Urinary bladder (tissue), 4 donors: ENCODE results near the gene ITPK1. TPM values are rescaled to one million over a fixed set of nuclear protein-coding genes. Genes with fewer than 3 reads are reported as not detected.

Experiments used
- DNase-seq: peaks from one replicate; pipeline ENCODE4 v3.0.0-alpha.2; 2015; ENCODE audit errors: extremely low spot score
- H3K27ac ChIP-seq: one replicate; pipeline ENCODE4 v1.5.1; 2013; ENCODE audit warnings: low read depth, mild to moderate bottlenecking, moderate library complexity
- H3K36me3 ChIP-seq: one replicate; pipeline ENCODE4 v1.6.1; 2013; ENCODE audit warnings: mild to moderate bottlenecking, moderate library complexity; ENCODE audit not compliant: insufficient read depth
- H3K4me1 ChIP-seq: one replicate; pipeline ENCODE4 v1.6.1; 2013; ENCODE audit warnings: mild to moderate bottlenecking, moderate library complexity; ENCODE audit not compliant: insufficient read depth
- H3K4me3 ChIP-seq: one replicate; pipeline ENCODE4 v1.5.1; 2013; ENCODE audit warnings: low read depth, low read length
- WGBS: extraction: QIAGEN DNeasy Blood & Tissue Kit; methylation state at CpG from one replicate; pipeline ENCODE4 v1.1.7; 2013; 5-methylcytosine and 5-hydroxymethylcytosine counted together
- polyA plus RNA-seq: library from polyadenylated mRNA; stranded (reverse); fragments of 200-250 nt; gene quantifications from one replicate; pipeline ENCODE4 v1.2.3, GENCODE V29; 2013
- total RNA-seq: library from RNA; depleted of rRNA; stranded (reverse); fragments of >200 nt; gene quantifications from one replicate; pipeline ENCODE4 v1.2.3, GENCODE V29; 2014
- donor health status: healthy with polysubstance abuse.
- donor health status: healthy.

The ITPK1 gene
- total and polyA plus RNA-seq, 2 donors = 15.8 to 109 TPM

DNA sequence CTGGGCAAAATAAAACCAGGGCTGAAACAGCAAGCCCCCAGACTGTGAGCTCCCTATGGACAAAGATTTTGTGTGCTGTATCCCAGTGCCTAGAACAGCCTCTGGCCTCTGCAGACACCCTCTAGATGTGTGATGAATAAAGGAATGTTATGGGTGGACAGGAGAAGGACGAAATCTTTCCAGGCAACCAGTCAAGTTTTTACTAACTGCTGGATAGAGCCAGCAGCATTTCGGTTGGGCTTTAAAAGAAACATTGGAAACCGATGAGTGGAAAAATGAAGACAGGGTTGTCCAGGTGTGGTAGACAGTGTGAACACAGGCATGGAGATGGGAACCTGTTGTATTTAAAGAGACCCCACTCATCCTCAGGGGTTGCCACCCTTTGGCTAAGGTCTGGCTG is 188.8 kb downstream of the ITPK1 start:
- 42% methylated on average over 3 of the region's 3 CpGs for WGBS
- H3K27ac ChIP-seq = no peak overlapping the region
- DNase-seq = no peak
- no peaks in the 10 kb centered on the region for H3K4me1 ChIP-seq
- H3K36me3 ChIP-seq = no peaks in the 10 kb centered on the region
- H3K4me3 ChIP-seq = no peak overlapping the region

DNA sequence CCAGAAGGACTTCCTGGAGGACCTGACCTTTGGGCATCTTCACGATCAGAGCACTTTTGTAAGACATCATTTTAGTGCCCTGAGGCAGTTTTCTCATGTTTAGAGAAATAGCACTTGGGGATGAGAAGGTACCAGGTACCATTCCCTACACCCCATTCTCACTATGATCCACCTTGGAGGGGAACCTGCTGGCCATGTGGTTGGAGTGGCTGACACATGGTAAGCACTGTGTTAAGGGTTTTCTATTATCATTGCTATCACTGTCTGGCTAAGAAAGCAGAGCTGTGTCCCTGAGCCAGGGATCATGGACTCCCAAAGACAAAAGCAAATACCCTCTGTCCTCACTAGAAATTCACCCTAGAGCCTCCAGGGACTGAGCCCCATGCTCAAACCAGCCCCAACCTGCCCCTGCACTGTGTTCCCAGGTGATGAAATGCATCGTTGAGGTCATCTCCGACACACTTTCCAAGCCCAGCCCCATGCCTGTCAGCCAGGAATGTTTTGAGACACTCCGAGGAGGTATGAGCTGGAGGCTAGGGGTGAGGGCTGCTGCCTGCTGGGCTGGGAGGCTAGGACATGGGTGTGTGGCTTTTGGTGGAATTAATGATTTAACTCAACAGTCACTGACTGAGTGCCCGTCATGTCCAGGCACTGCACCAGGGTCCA is 189.4 kb downstream of the ITPK1 start:
- Histone ChIP-seq H3K4me3 (no peak overlapping the region), H3K27ac (no peak overlapping the region), H3K36me3 (no peaks in the 10 kb centered on the region), H3K4me1 (no peaks in the 10 kb centered on the region)
- DNase-seq = no peak
- WGBS = 78% methylated on average over 5 of the region's 5 CpGs

GRCh38 chr14:92925446-92925845 is 190.3 kb downstream of the ITPK1 start:
- no peak for DNase-seq
- H3K27ac ChIP-seq = no peak overlapping the region
- no peak overlapping the region for H3K4me3 ChIP-seq
- WGBS = 68% methylated on average over 6 of the region's 6 CpGs
- H3K36me3 ChIP-seq = no peaks in the 10 kb centered on the region
- H3K4me1 ChIP-seq = no peaks in the 10 kb centered on the region

DNA sequence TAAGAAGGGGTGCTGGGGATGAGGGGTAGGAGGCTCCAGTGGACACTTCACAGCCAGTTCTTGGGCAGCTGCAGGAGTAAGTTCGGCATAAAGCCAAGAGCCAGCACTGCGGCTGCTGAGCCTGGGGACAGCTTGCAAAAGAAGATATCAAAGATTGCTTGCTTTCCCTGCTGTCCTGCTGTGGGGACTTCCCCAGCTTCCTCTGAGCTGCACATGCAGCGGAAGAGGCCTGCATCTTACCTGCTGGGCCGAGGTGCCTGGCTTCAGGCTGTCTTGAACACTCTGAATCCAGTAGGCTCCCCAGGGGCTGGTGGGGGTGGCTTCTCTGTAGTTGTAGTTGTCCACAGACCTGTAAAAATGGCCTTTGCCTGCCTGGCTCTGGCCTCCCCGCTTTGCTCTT is 191.5 kb downstream of the ITPK1 start:
- no peak for DNase-seq
- Histone ChIP-seq H3K36me3 (no peaks in the 10 kb centered on the region), H3K4me3 (no peak overlapping the region), H3K4me1 (no peaks in the 10 kb centered on the region), H3K27ac (no peak overlapping the region)
- WGBS = 55% methylated on average over 5 of the region's 5 CpGs

DNA sequence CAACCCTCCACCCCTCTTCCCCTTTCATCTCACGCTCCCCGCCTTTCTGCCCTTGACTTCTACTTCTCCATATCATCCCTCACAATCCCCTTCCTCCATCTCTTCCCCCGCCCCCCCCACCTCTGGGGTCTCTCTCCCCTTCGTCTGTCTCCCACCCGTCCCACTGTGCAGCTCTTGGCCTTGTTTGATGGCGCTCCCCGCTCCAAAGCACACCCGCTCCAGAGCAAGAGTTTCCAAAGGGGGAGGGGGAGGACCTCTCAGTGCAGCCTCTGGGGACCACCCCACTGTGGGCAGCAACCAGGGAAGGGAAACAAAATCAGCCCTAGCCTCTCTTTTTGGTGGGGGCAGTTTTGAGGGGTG is 192.0 kb downstream of the ITPK1 start:
- no peak overlapping the region for H3K4me3 ChIP-seq

GRCh38 chr14:92922883-92923743 is 192.6 kb downstream of the ITPK1 start, which contains the start of gene CHGA:
Gene CHGA (plus strand): TSS chr14:92923150. CDS start chr14:92923360, 210 bp downstream.
- DNase-seq = no peak
- 2% methylated on average over 86 of the region's 86 CpGs for WGBS
- H3K36me3 ChIP-seq = no peaks in the 10 kb centered on the region
- H3K4me1 ChIP-seq = no peaks in the 10 kb centered on the region
- no peak within 1 kb of the TSS for H3K4me3 ChIP-seq
- H3K27ac ChIP-seq = no peak within 1 kb of the TSS

More for the DNA sequence above, 192.0 kb downstream of the ITPK1 start:
- 33% methylated on average over 8 of the region's 8 CpGs for WGBS
- no peak overlapping the region for H3K27ac ChIP-seq
- no peaks in the 10 kb centered on the region for H3K36me3 ChIP-seq
- DNase-seq = no peak
- H3K4me1 ChIP-seq = no peaks in the 10 kb centered on the region

GRCh38 chr14:92922155-92922735 is 193.5 kb downstream of the ITPK1 start:
- H3K36me3 ChIP-seq = no peaks in the 10 kb centered on the region
- 70% methylated on average over 4 of the region's 4 CpGs for WGBS
- no peaks in the 10 kb centered on the region for H3K4me1 ChIP-seq
- DNase-seq = no peak
- H3K4me3 ChIP-seq = no peak overlapping the region
- H3K27ac ChIP-seq = no peak overlapping the region

- Histone ChIP-seq H3K27ac (no peak overlapping the region), H3K36me3 (no peaks in the 10 kb centered on the region), H3K4me3 (no peak overlapping the region), H3K4me1 (no peaks in the 10 kb centered on the region)
- no peak for DNase-seq
- 96% methylated on average over 15 of the region's 15 CpGs for WGBS
Observed at GRCh38 chr14:92920001-92920400, 195.7 kb downstream of the ITPK1 start.

- 81% methylated on average over 7 of the region's 7 CpGs for WGBS
- DNase-seq = no peak
- Histone ChIP-seq H3K27ac (no peak overlapping the region), H3K4me3 (no peak overlapping the region), H3K4me1 (no peaks in the 10 kb centered on the region), H3K36me3 (no peaks in the 10 kb centered on the region)
Observed at GRCh38 chr14:92917956-92918355, 197.8 kb downstream of the ITPK1 start.

- WGBS = 73% methylated on average over 14 of the region's 14 CpGs
- no peak overlapping the region for H3K27ac ChIP-seq
- no peak overlapping the region for H3K4me3 ChIP-seq
Observed at GRCh38 chr14:92917041-92917940, 198.4 kb downstream of the ITPK1 start.

GRCh38 chr14:92916201-92916600 is 199.5 kb downstream of the ITPK1 start:
- DNase-seq = no peak
- Histone ChIP-seq H3K27ac (no peak overlapping the region), H3K4me3 (no peak overlapping the region), H3K36me3 (no peaks in the 10 kb centered on the region), H3K4me1 (no peaks in the 10 kb centered on the region)
- WGBS = 78% methylated on average over 4 of the region's 4 CpGs

More at GRCh38 chr14:92917041-92917940, 198.4 kb downstream of the ITPK1 start:
- DNase-seq = peak; percentile 25
- Histone ChIP-seq H3K36me3 (no peaks in the 10 kb centered on the region), H3K4me1 (no peaks in the 10 kb centered on the region)

DNA sequence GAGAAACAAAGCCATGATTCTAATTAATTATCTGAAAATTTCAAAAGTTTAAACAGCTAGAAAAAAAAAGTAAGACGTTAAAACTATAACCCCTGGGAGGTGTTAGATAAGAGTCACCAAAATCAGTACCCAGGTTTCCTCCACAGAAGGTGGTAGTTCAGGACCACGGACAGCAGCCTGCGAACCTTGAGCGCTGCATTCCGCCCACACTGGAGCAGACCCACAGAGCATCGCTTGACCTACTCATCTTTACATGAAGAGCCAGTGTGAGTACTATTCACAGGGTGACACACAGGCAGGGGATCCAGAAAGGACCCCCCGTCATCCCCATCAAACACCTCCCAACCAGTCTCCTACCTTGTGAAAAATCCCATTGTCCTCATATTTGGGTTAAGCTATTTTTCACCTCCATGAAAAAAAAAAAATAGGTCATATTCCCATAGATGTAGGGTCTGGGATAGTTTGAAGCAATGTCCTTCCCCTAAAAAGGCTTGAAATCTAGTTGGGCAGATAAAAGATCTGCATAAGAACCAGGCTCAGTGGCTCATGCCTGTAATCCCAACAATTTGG is 201.6 kb downstream of the ITPK1 start:
- Histone ChIP-seq H3K4me3 (no peak overlapping the region), H3K36me3 (no peaks in the 10 kb centered on the region), H3K4me1 (no peaks in the 10 kb centered on the region), H3K27ac (no peak overlapping the region)
- DNase-seq = no peak
- 4% methylated on average over 7 of the region's 7 CpGs for WGBS
